Measurements from ENCODE around the gene CYGB.

Gene CYGB

DNA sequence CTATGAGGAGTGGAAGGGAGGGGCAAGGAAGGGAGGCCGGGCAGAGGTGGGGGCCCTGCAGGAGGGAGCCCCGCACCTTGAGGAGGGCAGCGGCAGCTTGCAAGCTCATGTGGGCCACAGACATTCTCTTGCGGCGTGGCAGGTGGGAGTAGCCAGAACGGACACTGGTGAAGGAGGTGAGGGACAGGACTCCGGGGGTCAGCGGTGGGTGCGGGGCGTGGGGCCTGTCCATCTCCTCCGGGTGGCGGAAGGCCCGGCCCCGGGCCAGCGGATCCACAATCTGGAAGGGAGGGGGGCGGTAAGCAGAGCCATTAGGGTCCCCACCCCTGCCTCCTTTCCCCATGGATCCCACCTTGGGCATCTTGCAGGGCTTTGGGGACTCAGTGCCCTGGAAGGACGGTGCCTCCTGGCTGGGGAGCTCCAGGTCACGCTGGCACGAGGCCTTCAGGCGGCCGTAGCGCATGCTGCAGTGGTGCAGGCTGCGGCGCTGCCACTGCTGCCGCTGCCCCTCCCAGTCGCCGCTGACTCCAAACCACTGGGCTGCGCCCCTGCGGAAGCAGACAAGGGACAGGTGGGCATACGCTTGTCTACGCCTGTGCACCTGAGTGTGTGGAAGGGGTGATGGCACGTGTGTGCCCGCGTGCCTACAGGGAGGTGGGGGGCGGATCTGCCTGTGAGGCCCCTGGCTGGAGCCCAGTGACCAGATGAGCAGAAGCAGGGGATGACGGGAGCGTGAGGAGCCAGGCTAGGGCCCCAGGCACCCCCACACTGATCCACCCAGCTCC lies 58.6 kb downstream of the CYGB start:
- Histone ChIP-seq H3K4me1 (ENCODE audit: insufficient read depth, low read length) (no peaks in the 10 kb centered on the region), H3K9ac (ENCODE audit: low read depth, low read length) (no peak overlapping the region), H3K4me3 (ENCODE audit: low read length) (no peak overlapping the region), H3K9me3 (ENCODE audit: insufficient read depth, low read depth, low read length) (no peaks in the 10 kb centered on the region), H3K27ac (ENCODE audit: low read depth, low read length) (no peak overlapping the region), H3K27me3 (ENCODE audit: insufficient read depth, low read length) (no peaks in the 10 kb centered on the region), H3K36me3 (ENCODE audit: insufficient read depth, low read length) (0 out of 2 replicates have a peak, but pooled peaks cover 2% of the 10 kb centered on the region)
- whole genome bisulfite sequencing: 93% methylated on average over 37 of the region's 37 CpGs

GRCh38 chr17:76478097-76478496 lies 59.4 kb downstream of the CYGB start:
- no peaks in the 10 kb centered on the region for H3K4me1 ChIP-seq (ENCODE audit: insufficient read depth, low read length)
- no peaks in the 10 kb centered on the region for H3K9me3 ChIP-seq (ENCODE audit: insufficient read depth, low read depth, low read length)
- H3K27me3 ChIP-seq (ENCODE audit: insufficient read depth, low read length): no peaks in the 10 kb centered on the region
- H3K4me3 ChIP-seq (ENCODE audit: low read length): no peak overlapping the region
- H3K27ac ChIP-seq (ENCODE audit: low read depth, low read length): no peak overlapping the region
- 94% methylated on average over 10 of the region's 10 CpGs for WGBS
- H3K36me3 ChIP-seq (ENCODE audit: insufficient read depth, low read length): 0 out of 2 replicates have a peak, but pooled peaks cover 2% of the 10 kb centered on the region
- H3K9ac ChIP-seq (ENCODE audit: low read depth, low read length): no peak overlapping the region

- peaks cover 6% of the 10 kb centered on the region; the same call in 1 of the 2 replicates for H3K36me3 ChIP-seq (ENCODE audit: insufficient read depth, low read length)
- no peak overlapping the region for H3K27ac ChIP-seq (ENCODE audit: low read depth, low read length)
- 95% methylated on average over 15 of the region's 15 CpGs for WGBS
- H3K4me3 ChIP-seq (ENCODE audit: low read length): no peak overlapping the region
- no peaks in the 10 kb centered on the region for H3K27me3 ChIP-seq (ENCODE audit: insufficient read depth, low read length)
- H3K9me3 ChIP-seq (ENCODE audit: insufficient read depth, low read depth, low read length): no peaks in the 10 kb centered on the region
- no peaks in the 10 kb centered on the region for H3K4me1 ChIP-seq (ENCODE audit: insufficient read depth, low read length)
- no peak overlapping the region for H3K9ac ChIP-seq (ENCODE audit: low read depth, low read length)
Measured at GRCh38 chr17:76477576-76477975, 59.9 kb downstream of the CYGB start.

All from HUES64 (cell line).